Stimulated activated naive CD8-positive, alpha-beta T cell treated with anti-CD3 and anti-CD28 coated beads, Interleukin-15, amount 100 ng/mL, for 72 hours (primary cell): ENCODE measurements around the gene SYS1.
"Not testable (repeated sequence)": the region's sequence is repeated elsewhere in the genome, so short reads cannot be mapped to it uniquely, and the experiment has no call there.

ENCODE experiments used
- ATAC-seq: fragments of 150-1000 bp; cut with Tn5 transposase; 2 replicates; pipeline ENCODE4 v1.10.0; 2021; ENCODE audit warnings: mild to moderate bottlenecking, moderate library complexity
- DNase-seq, 2 donors: peaks; one replicate each; pipeline ENCODE4 v3.0.0; 2021 to 2022
- H3K27ac Mint-ChIP-seq, 2 donors: one replicate each; pipeline ENCODE4 v1.8.0; 2022; ENCODE audit warnings: mild to moderate bottlenecking in 2 of 2, mixed read lengths in 2 of 2, moderate library complexity in 2 of 2
- H3K27me3 Mint-ChIP-seq: one replicate; pipeline ENCODE4 v1.8.0; 2022; ENCODE audit warnings: mixed read lengths
- H3K4me1 Mint-ChIP-seq: one replicate; pipeline ENCODE4 v1.8.0; 2022; ENCODE audit warnings: mild to moderate bottlenecking, mixed read lengths
- H3K4me3 Mint-ChIP-seq, 2 donors: one replicate each; pipeline ENCODE4 v1.8.0; 2022; ENCODE audit warnings: mild to moderate bottlenecking in 2 of 2, mixed read lengths in 2 of 2, moderate library complexity in 1 of 2
- H3K9me3 Mint-ChIP-seq, 2 donors: one replicate each; pipeline ENCODE4 v1.8.0; 2022; ENCODE audit warnings: mixed read lengths in 2 of 2

SYS1 gene

DNA sequence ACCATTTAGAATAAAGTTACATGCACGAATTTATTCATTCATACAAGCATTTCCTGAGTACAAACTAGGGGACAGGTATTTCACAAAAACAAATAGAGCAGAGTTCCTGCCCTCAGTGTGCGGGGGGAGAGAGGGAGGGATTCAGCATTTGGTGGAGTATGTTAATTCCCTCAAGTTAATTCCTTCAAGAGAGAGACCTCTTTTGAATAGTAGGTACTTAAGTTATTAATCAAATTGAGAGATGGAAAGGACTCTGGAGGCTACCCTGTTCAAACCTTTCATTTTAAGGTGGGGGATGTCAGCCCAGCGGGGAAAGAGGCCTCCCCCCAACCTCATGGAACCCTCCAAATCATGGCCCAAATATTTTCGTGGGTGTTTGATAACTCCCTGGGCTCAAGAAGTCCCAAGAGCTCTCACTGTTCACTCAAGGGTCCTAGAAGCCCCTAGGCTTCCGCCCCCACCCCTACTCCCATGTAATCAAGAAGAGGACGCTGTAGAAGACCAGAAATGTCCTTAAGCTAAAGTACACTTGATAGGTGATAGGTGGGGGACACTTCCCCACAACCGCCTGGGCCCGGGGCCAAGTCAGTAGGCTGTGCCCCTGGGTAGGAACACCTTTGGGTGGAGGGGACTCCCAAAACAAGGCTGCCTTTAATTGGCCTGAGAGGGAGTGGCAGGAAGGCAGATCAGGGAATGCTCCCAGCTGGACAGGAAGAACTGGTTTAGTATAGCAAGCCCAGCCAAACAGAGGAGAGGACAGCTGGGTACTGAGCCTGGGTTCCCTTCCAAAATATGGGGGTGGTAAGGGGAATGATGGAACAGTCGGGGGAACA, 17.6 kb upstream of the SYS1 start:
- DNase-seq (no peak), ATAC-seq (no peak)
- Mint-ChIP-seq H3K9me3 (no peaks in the 10 kb centered on the region), H3K27me3 (peaks cover 12% of the 10 kb centered on the region), H3K4me3 (peak overlapping the region in 1 of 2 donors; percentile 57), H3K27ac (no peak overlapping the region), H3K4me1 (peaks cover 77% of the 10 kb centered on the region)

DNA sequence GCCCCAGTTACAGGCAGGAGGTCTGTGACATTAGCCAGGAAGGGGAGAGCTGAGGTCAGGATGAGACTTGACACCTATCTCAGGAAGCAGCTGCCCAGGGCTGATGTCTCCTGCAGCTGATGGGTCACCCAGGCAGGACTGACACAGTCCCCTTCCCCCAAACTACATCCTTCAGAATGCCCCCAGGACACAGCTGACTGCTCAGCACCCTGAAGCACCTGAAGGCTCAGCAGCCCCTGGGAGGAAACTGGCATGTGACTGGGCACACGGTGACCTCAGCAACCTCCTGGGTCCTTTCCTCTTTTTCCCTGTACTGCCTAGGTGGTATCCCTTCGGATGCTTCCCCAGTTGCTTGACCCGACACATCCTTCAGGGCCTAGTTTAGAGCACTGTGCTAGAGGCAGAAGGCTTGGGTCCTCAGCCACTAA, 16.7 kb upstream of the SYS1 start:
- peak in 1 of 2 donors; percentile 27 for DNase-seq
- H3K4me3 Mint-ChIP-seq: peak overlapping the region; percentile 90 to 91
- H3K27me3 Mint-ChIP-seq: peaks cover 12% of the 10 kb centered on the region
- peaks cover 70% of the 10 kb centered on the region for H3K4me1 Mint-ChIP-seq
- H3K27ac Mint-ChIP-seq: no peak overlapping the region
- peak; percentile 32 for ATAC-seq
- H3K9me3 Mint-ChIP-seq: no peaks in the 10 kb centered on the region

DNA sequence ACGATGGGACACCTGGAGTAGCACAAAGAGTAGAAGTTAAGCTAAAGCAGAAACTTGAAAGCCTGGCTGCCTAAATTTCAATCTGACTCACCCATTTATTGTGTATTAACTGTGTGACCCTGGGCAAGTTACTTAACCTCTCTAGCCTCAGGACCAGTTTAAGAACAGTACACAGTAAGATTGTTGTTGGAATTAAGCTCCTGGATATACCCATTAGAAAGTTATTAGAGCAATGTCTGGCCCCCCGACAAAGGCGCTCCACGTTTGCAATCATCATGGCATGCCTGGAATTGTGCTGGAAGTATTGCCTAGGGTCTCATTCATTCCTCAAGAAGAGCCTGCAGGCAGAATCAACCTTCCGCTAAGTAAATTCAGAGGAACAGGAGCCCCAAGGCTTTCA, 16.1 kb upstream of the SYS1 start:
- Mint-ChIP-seq H3K9me3 (no peaks in the 10 kb centered on the region), H3K27ac (no peak overlapping the region), H3K4me1 (peaks cover 70% of the 10 kb centered on the region), H3K4me3 (peak overlapping the region; percentile 90 to 91), H3K27me3 (peaks cover 12% of the 10 kb centered on the region)
- no peak for ATAC-seq
- no peak for DNase-seq

DNA sequence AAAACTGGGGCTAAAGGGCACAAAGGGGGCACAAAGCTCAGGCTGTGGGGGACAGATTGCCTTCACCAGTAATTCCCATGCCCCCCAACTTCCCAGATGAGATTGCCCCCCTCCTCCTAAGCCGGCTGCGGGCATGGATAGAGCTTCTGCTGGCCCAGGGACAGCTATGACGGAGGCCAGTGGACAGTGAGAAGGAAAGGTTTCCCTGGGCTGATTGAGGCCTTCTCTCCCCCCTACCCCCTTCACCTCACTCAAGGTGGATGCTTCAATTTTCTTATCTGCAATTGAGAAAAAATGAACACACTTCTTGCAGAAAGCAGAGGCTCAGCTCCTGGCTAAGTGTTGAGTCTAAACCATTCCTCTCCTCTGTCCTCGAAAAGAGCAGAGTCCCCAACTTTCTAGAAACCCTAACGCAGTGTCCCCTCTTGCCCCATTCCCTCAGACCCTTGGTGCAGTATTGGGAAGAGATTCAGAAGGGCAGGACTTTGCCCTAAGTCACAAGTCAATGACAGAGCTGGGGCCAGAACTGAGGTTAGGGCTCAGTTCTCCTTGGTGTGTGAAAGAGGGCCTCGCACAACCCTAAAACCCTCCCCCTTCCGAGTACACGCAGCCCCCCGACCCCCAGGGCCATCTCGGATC, 15.5 kb upstream of the SYS1 start:
- DNase-seq: no peak
- no peaks in the 10 kb centered on the region for H3K9me3 Mint-ChIP-seq
- peaks cover 12% of the 10 kb centered on the region for H3K27me3 Mint-ChIP-seq
- peak; percentile 39 for ATAC-seq
- H3K4me1 Mint-ChIP-seq: peaks cover 66% of the 10 kb centered on the region
- H3K27ac Mint-ChIP-seq: peak overlapping the region; percentile 74 to 82
- peak overlapping the region; percentile 90 to 91 for H3K4me3 Mint-ChIP-seq

DNA sequence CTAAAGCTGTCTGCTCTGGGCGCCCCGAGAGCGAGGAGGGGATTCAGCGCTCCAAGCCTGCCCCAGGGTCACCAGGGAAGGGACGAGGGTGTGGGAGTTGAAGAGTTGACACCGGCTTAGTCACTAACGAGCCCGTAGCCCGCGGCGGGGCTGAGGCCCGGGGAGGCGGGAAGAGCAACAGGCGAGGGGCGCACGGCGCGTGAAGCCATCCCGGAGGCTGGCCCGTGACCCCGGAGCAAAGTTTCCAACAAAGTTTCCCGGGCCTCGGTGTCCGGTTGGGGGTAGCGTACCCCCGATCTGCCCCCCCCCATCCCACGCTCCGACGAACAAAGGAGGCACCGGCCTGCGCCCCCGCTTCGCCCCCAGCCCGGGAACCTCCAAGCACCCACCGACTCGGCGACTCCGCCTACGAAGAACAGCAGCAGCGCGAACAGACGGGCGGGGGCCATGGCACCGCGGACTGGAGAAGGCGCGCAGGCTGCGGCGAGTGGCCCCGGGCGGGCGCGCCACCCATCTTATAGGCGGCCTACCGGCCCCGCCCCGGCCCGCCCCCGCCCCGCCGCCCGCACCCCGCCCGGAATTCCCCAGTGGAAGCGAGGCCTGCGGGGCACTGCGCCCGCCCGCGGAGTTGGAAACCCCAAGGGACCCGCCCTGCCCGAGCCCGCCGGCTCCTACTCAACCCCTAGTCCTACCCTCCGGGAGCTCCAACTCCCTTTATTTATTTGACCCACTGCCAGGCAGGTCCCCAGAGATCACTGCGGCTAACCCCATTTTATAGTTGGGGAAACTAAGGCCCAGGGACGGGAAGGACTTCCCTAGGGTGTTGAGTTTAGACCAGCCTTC, 14.8 kb upstream of the SYS1 start, which contains the start of gene SDC4:
Gene SDC4, minus strand, starts transcription at position 489 of the 843 bp plus-strand sequence. Its CDS starts 40 bp downstream, at position 449.
- ATAC-seq (peak; percentile 86), DNase-seq (peak; percentile 61 to 68)
- H3K27me3 Mint-ChIP-seq: peaks cover 12% of the 10 kb centered on the region
- no peaks in the 10 kb centered on the region for H3K9me3 Mint-ChIP-seq
- peak within 1 kb of the TSS; percentile 90 to 91 for H3K4me3 Mint-ChIP-seq
- peaks cover 58% of the 10 kb centered on the region for H3K4me1 Mint-ChIP-seq
- H3K27ac Mint-ChIP-seq: peak within 1 kb of the TSS; percentile 81 to 90

DNA sequence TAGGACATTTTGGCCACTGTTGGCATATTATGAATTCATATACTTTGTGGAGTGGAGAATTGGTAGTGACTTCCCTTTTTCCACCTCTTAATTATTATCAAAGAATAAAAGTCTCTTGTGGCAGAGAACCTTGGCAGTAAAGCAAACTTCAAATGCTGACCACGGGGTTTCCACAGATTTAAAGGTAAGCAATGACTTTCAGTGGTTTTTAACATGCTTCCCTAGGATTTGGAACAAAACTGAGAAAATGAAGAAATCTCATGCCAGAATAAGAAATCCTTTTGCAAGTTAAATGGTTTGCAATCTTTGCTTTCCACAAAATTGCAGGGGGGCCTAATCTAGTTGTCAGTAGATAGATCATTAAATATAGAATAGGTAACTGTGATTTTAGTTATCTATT, 12.7 kb upstream of the SYS1 start:
- H3K4me1 Mint-ChIP-seq: peaks cover 60% of the 10 kb centered on the region
- H3K27ac Mint-ChIP-seq: no peak overlapping the region
- ATAC-seq (no peak), DNase-seq (no peak)
- H3K9me3 Mint-ChIP-seq: no peaks in the 10 kb centered on the region
- H3K4me3 Mint-ChIP-seq: no peak overlapping the region
- H3K27me3 Mint-ChIP-seq: peaks cover 7% of the 10 kb centered on the region

DNA sequence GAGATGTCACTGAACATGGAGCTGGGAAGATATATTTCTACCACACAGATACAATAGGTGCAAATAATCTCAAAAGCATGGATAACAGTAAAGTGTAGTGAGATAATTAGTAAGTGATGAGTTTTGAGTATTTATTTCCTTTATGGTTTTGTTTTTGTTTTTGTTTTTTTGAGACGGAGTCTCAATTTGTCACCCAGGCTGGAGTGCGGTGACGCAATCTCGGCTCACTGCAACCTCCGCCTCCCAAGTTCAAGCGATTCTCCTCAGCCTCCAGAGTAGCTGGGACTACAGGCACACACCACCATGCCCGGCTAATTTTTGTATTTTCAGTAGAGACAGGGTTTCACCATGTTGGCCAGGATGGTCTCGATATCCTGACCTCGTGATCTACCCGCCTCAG, 12.2 kb upstream of the SYS1 start:
- H3K27me3 Mint-ChIP-seq, H3K4me3 Mint-ChIP-seq, H3K9me3 Mint-ChIP-seq, DNase-seq, ATAC-seq, H3K27ac Mint-ChIP-seq: not testable (repeated sequence)
- peaks cover 60% of the 10 kb centered on the region for H3K4me1 Mint-ChIP-seq

DNA sequence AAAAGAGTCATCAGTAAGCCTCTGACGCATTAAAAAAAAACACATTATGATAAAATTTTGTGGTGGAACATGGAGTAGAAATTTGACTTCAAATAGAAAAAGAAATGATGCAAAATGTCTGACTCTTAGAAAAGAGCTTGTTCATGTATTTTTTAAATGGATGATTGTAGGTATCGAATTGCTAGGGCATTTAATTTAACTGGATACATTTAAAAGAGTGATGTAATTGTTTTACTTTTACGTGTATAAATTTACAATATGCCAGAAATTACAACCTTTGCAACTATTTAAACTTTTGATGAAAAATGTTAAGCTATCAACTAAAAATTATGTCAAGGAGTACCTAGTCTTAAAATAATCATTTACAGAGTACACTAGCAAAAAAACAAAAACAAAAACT, 10.2 kb upstream of the SYS1 start:
- ATAC-seq: no peak
- Mint-ChIP-seq H3K4me1 (peaks cover 56% of the 10 kb centered on the region), H3K27me3 (no peaks in the 10 kb centered on the region), H3K9me3 (no peaks in the 10 kb centered on the region), H3K4me3 (no peak overlapping the region), H3K27ac (no peak overlapping the region)
- DNase-seq: no peak

DNA sequence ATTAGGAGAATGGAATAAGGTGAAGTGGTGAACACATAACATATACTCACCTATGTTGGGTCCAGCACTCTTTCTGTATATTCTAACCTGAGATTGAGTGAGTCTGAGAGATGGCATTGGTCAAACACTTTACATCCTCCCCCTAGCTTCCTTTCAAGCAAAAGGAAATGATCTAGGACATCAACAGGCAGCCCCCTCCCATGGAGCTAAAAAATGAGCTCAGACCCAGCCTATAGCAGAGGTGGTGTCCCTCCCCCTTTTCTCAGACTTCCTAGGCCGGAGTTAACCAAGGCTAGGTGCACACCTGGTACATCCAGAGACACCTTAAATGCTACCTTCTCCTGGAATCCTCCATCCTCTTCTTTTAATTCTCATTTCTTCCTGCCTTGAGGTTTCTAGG, 9.2 kb upstream of the SYS1 start:
- Mint-ChIP-seq H3K4me1 (peaks cover 60% of the 10 kb centered on the region), H3K27ac (peak overlapping the region in 1 of 2 donors; percentile 49), H3K27me3 (no peaks in the 10 kb centered on the region), H3K4me3 (peak overlapping the region in 1 of 2 donors; percentile 68), H3K9me3 (no peaks in the 10 kb centered on the region)
- DNase-seq (no peak), ATAC-seq (no peak)

DNA sequence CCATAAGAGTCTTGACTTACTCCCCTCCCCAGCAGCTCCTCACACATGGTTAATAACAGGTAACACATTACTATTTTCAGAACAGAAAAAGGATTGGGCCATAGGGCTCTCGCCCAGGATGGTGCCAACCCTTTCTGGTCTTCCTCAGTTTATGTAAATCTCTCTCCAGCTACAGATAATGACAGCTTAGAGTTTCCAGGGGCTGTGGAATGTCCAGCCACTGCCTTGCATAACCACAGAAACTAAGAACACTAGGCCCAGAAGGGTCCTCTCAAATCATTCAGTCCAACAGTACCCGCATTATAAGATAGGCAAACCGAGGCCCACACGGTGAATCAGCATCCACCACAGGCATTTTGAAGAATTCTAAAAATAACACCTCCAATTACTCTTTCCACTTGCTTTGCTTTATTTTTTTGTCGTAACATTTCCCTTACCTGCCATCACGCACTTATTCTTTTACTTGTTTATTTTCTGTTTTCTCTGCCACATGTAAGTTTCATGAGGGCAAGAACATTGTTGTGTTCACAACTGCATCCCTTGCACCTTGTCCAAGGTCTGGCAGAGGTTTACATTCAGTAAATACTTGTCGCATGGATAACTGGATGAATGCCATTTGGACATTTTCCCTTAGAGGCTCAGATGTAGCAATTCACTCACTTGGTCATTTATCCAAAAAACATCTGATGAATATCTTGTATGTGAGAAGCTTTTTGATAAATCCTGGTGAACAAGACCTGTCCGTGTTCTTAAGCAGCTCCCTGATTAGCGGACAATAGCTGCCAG, 8.3 kb upstream of the SYS1 start:
- H3K4me3 Mint-ChIP-seq: peak overlapping the region; percentile 63 to 68
- H3K9me3 Mint-ChIP-seq: no peaks in the 10 kb centered on the region
- peaks cover 64% of the 10 kb centered on the region for H3K4me1 Mint-ChIP-seq
- ATAC-seq (peak; percentile 62), DNase-seq (no peak)
- H3K27me3 Mint-ChIP-seq: no peaks in the 10 kb centered on the region
- H3K27ac Mint-ChIP-seq: peak overlapping the region; percentile 73 to 90

DNA sequence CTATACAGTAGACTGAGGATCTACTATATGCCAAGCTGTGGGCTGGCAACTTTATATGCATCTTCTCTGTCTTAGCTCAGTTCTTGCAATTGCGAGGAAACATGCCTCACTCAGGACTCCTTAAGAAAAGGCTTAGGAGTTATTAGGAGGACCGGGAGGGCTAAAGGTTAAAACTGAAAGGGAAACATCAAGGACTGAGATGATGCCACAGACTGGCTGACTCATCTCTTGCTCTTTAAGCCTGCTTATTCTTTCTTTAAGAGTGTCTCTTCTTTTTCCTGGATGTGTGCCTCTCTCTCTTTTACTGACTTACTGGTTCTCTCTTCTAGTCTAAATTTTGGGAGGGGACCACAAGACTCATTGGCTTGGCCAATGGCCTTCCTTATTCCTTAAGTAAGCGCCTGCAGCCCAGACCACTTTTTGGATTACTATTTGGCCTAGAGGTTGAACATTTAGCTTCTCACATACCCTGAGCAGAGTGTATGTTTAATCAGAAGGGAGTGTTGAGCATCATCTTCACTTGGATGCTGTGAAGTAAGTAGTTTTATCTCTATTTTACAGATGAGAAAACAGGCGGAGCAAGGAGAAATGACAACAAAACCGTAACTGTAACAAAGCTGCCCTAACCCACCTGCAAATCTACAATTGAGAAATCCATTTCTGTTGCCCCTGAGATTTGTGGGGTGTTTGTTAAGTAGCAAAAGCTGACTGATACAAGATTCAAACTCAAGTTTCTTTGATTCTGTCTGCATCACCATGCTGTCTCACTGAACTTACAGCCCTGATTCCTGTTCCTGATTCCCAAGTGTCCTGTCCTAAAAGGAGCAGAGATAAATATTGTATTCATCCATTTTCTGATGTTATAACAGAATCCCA, 7.5 kb upstream of the SYS1 start:
- Mint-ChIP-seq H3K27ac (peak overlapping the region in 1 of 2 donors; percentile 90), H3K27me3 (no peaks in the 10 kb centered on the region), H3K9me3 (no peaks in the 10 kb centered on the region), H3K4me1 (peaks cover 65% of the 10 kb centered on the region), H3K4me3 (peak overlapping the region; percentile 63 to 68)
- ATAC-seq (peak; percentile 76), DNase-seq (no peak)

DNA sequence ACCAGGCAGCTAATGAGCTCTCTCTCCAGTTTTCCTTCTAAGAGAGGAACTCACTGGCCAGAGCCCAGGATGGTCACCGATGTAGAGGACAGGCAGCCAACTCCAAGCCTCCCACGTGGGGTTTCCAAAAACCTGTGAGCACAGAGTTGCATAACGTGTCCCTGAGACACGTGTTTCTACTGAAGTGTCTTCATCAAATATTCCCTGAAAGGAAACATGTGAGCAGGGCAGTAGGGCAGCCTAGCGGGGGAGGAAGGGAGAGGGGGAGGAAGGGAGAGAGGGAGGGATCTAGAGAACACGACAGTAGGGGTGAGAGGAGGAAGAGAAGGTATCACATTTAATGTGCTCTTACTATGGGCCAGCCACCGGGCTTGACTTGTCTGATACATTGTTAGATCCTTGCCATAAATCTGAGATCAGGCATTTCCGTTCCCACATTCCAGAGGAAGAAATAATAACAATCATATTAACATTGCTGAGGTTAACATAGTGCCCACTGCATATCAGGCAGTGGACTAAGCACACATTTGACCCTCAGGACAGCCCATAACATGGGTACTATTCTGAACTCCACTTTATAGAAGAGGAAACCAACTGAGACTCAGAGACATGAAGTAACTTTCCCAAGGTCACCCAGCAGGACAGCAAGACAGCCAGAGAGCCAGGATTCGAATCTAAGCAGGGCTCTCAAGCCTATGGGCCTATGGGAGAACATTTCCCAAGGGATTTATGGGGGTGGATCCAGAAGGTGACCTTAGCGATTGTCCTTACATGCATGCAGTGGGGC, 4.5 kb upstream of the SYS1 start:
- DNase-seq (no peak), ATAC-seq (no peak)
- Mint-ChIP-seq H3K4me1 (peaks cover 74% of the 10 kb centered on the region), H3K27ac (peak overlapping the region in 1 of 2 donors; percentile 7), H3K27me3 (no peaks in the 10 kb centered on the region), H3K9me3 (no peaks in the 10 kb centered on the region), H3K4me3 (no peak overlapping the region)

DNA sequence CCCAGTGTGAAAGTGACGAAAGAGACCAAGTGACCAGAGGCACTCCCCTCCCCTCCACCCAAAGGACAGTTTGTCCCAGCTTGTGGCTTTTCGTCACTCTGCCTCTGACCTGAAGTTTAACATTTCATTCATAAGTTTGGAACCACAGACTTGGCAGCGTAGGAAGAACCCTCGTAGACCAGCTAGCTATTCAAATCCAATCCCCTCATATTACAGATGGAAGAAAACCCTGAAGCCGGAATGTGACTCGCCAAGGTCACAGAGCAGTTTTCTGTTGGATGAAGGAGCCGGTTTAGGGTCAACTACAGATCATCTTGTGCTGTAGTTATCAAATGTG, 3.9 kb upstream of the SYS1 start:
- no peak for ATAC-seq
- H3K4me1 Mint-ChIP-seq: peaks cover 74% of the 10 kb centered on the region

More for the DNA sequence above, 3.9 kb upstream of the SYS1 start:
- H3K4me3 Mint-ChIP-seq: no peak overlapping the region
- H3K27me3 Mint-ChIP-seq: no peaks in the 10 kb centered on the region
- no peaks in the 10 kb centered on the region for H3K9me3 Mint-ChIP-seq
- peak overlapping the region in 1 of 2 donors; percentile 82 for H3K27ac Mint-ChIP-seq
- no peak for DNase-seq
